ENCODE results near the gene BIRC5.
"Not testable (repeated sequence)": the region's sequence is repeated elsewhere in the genome, so short reads cannot be mapped to it uniquely, and the experiment has no call there.

Gene BIRC5

GRCh38 chr17:78252111-78252634, 38.1 kb downstream of the BIRC5 start:
- no peak for TF ChIP-seq CTCF (IDR thresholded peaks at IDR 0.05; ENCODE audit: extremely low read depth, insufficient read depth, missing control alignments)
- in situ Hi-C loops (cut with MboI; ENCODE audit: low pct_unique_long_range_greater_than_20kb, low sequenced_read_pairs, unreplicated experiment), result no loop called here

DNA sequence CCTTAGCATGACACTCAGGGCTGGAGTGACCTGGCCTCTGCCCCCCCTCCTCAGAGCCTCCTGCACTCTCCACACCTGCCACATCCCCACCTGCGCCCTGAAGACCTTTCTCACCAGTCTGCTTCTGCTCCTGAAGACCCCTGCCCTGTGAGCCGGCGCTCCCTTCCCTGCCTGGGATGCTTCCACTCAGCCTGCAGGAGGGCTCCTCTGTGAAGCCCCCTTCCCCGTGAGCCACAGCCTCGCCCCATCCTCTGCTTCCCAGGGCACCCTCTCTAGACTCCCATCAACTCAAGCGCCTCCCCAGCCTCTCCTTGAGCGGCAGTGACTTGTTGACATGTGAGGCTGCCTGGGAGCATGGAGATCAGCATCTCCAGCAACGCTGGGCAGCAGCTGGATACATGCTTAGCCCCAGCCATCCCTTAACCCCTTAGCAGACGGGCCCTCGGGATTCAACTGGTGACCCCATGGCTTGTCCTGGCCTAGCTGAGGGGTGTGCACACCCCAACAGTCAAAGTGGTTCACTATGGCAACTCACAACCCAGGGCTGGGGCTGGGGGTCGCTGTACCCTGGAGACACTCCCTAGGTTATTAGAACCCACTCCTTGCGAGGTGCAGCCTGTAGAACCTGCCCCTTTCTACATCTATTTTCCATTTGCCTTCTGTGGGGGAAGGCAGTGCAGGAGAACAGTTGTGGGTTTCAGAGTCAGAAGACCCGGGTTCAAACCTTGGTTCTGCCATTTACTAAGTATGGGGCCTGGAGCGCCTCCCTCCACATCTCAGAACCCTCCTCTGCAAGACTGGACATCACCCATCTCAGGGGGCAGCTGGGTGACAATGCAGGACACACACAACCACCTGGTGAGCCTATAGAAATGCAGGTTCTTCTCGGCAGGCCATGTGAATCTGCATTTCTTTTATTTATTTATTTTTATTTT, 38.9 kb downstream of the BIRC5 start:
- no peak for TF ChIP-seq CTCF (IDR thresholded peaks at IDR 0.05; ENCODE audit: extremely low read depth, insufficient read depth, missing control alignments)
- no peak for DNase-seq (ENCODE audit: low spot score)
- in situ Hi-C loops (cut with MboI; ENCODE audit: low pct_unique_long_range_greater_than_20kb, low sequenced_read_pairs, unreplicated experiment), result no loop called here

More at GRCh38 chr17:78252111-78252634, 38.1 kb downstream of the BIRC5 start:
- peak; percentile 59 for DNase-seq (ENCODE audit: low spot score)

- in situ Hi-C loops (cut with MboI; ENCODE audit: low pct_unique_long_range_greater_than_20kb, low sequenced_read_pairs, unreplicated experiment); DNase-seq (ENCODE audit: low spot score): not testable (repeated sequence)
Observed at GRCh38 chr17:78253636-78253945, 39.5 kb downstream of the BIRC5 start.

- peak; percentile 92 for DNase-seq (ENCODE audit: low spot score)
- TF ChIP-seq CTCF (IDR thresholded peaks at IDR 0.05; ENCODE audit: extremely low read depth, insufficient read depth, missing control alignments), result no peak
- in situ Hi-C loops (cut with MboI; ENCODE audit: low pct_unique_long_range_greater_than_20kb, low sequenced_read_pairs, unreplicated experiment), result no loop called here
Observed at GRCh38 chr17:78253946-78254672, 40.1 kb downstream of the BIRC5 start.

DNA sequence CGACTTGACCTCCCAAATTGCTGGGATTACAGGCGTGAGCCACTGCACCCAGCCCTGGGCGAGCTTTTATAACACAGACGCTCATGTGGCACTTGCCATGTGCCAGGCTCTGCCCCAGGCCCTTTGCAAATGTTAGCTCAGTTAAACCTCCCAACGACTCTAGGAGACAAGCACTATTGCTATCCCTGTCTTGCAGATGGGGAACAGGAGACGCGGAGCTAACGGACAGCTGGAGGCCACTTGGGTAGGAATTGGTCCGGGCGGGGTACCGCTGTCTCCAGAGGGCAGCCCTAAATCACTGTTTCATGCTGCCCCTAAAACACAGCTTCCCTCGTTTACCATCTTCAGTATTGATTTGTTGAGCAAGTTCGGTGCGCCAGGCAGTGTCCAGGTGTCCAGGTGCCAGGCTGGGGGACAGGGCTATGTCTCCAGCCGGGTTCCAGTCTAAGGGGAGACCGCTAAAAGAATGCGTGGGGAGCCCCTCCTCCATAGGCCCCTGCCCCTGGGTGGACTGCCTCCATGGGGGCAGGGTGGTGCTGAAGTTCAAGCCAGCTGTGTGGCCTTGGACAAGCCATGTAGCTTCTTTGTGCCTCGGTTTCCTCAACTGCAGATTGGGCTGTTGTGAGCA, 41.1 kb downstream of the BIRC5 start:
- no peak for TF ChIP-seq CTCF (IDR thresholded peaks at IDR 0.05; ENCODE audit: extremely low read depth, insufficient read depth, missing control alignments)
- in situ Hi-C loops (cut with MboI; ENCODE audit: low pct_unique_long_range_greater_than_20kb, low sequenced_read_pairs, unreplicated experiment), result no loop called here
- DNase-seq (ENCODE audit: low spot score), result no peak

GRCh38 chr17:78255953-78256706, 42.1 kb downstream of the BIRC5 start:
- no peak for TF ChIP-seq CTCF (IDR thresholded peaks at IDR 0.05; ENCODE audit: extremely low read depth, insufficient read depth, missing control alignments)
- in situ Hi-C loops (cut with MboI; ENCODE audit: low pct_unique_long_range_greater_than_20kb, low sequenced_read_pairs, unreplicated experiment), result no loop called here
- DNase-seq (ENCODE audit: low spot score), result no peak

All from GM13977 (cell line).